Natural killer cell (primary cell): ENCODE data around the gene CTNNA3. TPM values are rescaled to one million over a fixed set of nuclear protein-coding genes. Genes with fewer than 3 reads are reported as not detected.

Source experiments
- ATAC-seq, 3 donors: fragments of 150-1000 bp in 2 of 3; fragments of 200-7000 bp in 1 of 3; cut with Tn5 transposase; 1 replicate in 1 of 3; 2 replicates in 2 of 3; pipeline ENCODE4 v1.10.0; 2021; ENCODE audit warnings: mild to moderate bottlenecking in 2 of 3, moderate library complexity in 2 of 3
- DNase-seq, 2 donors: peaks; one replicate each; pipeline versions ENCODE4 v3.0.0 to v3.0.0-alpha.2; 2013 to 2021; ENCODE audit warnings: mixed read lengths in 1 of 2
- H3K27ac ChIP-seq: one replicate; pipeline ENCODE4 v1.5.1; 2013; ENCODE audit warnings: mild to moderate bottlenecking, low read length
- H3K27me3 ChIP-seq: one replicate; pipeline ENCODE4 v1.6.1; 2013; ENCODE audit warnings: low read length; ENCODE audit not compliant: control insufficient read depth, insufficient read depth
- H3K36me3 ChIP-seq: one replicate; pipeline ENCODE4 v1.6.1; 2013; ENCODE audit warnings: low read length; ENCODE audit not compliant: control insufficient read depth, insufficient read depth
- H3K4me1 ChIP-seq: one replicate; pipeline ENCODE4 v1.6.1; 2013; ENCODE audit warnings: low read length; ENCODE audit not compliant: control insufficient read depth, insufficient read depth
- H3K4me3 ChIP-seq: one replicate; pipeline ENCODE4 v1.5.1; 2013; ENCODE audit warnings: low read length
- H3K9me3 ChIP-seq: one replicate; pipeline ENCODE4 v1.6.1; 2013; ENCODE audit warnings: low read length; ENCODE audit not compliant: control insufficient read depth, insufficient read depth
- H3K27ac Mint-ChIP-seq, 2 donors: one replicate each; pipeline ENCODE4 v1.8.0; 2022; ENCODE audit warnings: mild to moderate bottlenecking in 2 of 2, mixed read lengths in 2 of 2, moderate library complexity in 1 of 2
- H3K27me3 Mint-ChIP-seq, 2 donors: one replicate each; pipeline ENCODE4 v1.8.0; 2022; ENCODE audit warnings: low read depth in 2 of 2, mixed read lengths in 2 of 2
- H3K36me3 Mint-ChIP-seq: one replicate; pipeline ENCODE4 v1.8.0; 2022; ENCODE audit warnings: mixed read lengths
- H3K4me1 Mint-ChIP-seq, 2 donors: one replicate each; pipeline ENCODE4 v1.8.0; 2022; ENCODE audit warnings: mixed read lengths in 2 of 2
- H3K4me3 Mint-ChIP-seq: one replicate; pipeline ENCODE4 v1.8.0; 2022; ENCODE audit warnings: mild to moderate bottlenecking, moderate library complexity, mixed read lengths
- H3K9me3 Mint-ChIP-seq, 2 donors: one replicate each; pipeline ENCODE4 v1.8.0; 2022; ENCODE audit warnings: mixed read lengths in 2 of 2
- CTCF ChIP-seq: fragments of 200-600 bp; IDR thresholded peaks from one replicate; pipeline ENCODE4 v1.8.0; 2022; ENCODE audit warnings: antibody characterized with exemption
- WGBS: methylation state at CpG from one replicate; pipeline ENCODE4 v1.1.7; 2013; ENCODE audit warnings: missing lambda C conversion rate; ENCODE audit not compliant: insufficient coverage; 5-methylcytosine and 5-hydroxymethylcytosine counted together
- intact Hi-C: fragments of 100-400 bp; cut with micrococcal nuclease; formaldehyde crosslinking; loops from one replicate; pipeline ENCODE4 v1.14.2; 2022
- total RNA-seq, 4 donors: library from RNA; stranded (reverse); fragments of 120-200 nt in 1 of 4; gene quantifications; one replicate each; pipeline versions ENCODE4 v1.2.3 to v1.2.4, GENCODE V29; 2013 to 2022

Gene CTNNA3
- total RNA-seq, 3 donors from 2014 or later (not counting 1 experiment from before 2014, with no cell fraction given), result not detected

DNA sequence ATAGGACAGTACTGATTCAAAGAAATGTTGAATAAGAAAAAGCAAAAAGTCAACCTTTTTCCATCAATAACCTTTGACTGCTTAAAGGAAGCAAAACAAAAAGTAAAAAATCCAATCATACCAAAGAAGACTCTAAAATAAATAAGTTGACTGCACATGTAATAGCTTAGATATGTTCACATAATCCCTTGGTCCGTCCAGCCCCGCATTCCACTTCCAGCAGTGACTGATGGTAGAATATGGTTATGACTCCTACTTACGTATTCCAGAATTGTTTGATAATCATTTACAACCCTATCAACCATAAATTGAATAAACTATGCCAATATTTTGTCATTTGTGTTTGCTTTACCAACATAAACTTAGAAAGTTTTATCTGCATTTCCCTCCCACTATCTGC is 77.9 kb downstream of the CTNNA3 start:
- H3K36me3 ChIP-seq, result no peaks in the 10 kb centered on the region
- Mint-ChIP-seq H3K27me3 (peaks cover 11 to 23% of the 10 kb centered on the region in 2 donors), H3K27ac (no peak overlapping the region), H3K4me3 (no peak overlapping the region), H3K36me3 (no peaks in the 10 kb centered on the region), H3K9me3 (peaks cover 4% of the 10 kb centered on the region in 2 donors), H3K4me1 (peaks cover 6 to 7% of the 10 kb centered on the region in 2 donors)
- H3K4me1 ChIP-seq, result peaks cover 6% of the 10 kb centered on the region
- ATAC-seq (no peak), DNase-seq (no peak)
- no peak overlapping the region for H3K27ac ChIP-seq
- intact Hi-C loops, result no loop called here
- WGBS, result 29% methylated on average over 1 of the region's 3 CpGs
- no peak overlapping the region for H3K4me3 ChIP-seq
- no peaks in the 10 kb centered on the region for H3K27me3 ChIP-seq
- TF ChIP-seq CTCF, result no peak
- no peaks in the 10 kb centered on the region for H3K9me3 ChIP-seq

DNA sequence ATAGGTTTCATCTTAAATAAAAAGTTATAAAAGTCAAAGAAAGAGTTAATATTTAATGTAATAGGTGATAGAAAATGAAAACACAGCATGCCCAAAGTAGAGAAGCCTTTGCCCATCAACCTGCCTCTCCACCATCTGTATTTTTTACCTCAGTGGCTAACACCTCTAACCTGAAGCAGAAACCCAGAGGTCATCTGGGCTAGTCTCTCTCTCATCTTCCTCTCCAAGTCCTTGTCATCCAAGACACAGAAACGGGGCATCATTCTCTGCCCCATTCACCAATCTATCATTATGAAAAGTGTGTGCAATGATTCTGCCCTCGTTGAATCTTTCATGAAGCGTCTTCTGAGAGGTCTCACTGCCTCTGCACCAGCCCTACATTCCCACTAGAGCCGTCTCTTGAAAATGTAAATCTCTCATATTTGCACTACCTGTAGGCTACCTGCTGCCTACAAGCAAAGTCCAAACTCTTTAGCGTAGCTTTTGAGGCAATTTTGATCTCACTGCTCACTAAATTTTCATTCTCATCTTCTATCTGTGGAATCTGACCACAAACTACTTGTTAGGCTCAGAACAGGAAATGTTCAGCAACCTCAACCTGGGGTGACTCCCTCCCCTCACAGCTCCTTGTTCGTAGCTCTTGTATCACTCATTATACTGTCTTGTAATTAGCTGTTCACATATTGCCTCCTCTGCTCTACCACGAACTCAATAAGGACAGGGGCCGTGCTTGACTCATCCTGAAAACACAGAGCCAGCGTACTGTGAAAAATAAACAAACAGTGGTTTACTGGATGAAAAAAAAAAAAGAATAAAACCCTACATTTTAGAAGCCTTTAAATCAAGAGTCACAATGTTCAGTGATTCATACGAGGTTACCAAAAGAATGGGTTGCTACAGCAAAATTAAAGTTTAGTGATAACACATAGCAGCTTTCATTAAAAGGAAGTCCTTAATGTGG is 83.1 kb downstream of the CTNNA3 start:
- intact Hi-C loops, result no loop called here
- H3K27ac Mint-ChIP-seq, result peak overlapping the region; percentile 27 to 54
- H3K27me3 ChIP-seq, result no peaks in the 10 kb centered on the region
- peak in 1 of 2 donors; percentile 81 for DNase-seq
- no peaks in the 10 kb centered on the region for H3K9me3 ChIP-seq
- no peaks in the 10 kb centered on the region for H3K36me3 ChIP-seq
- ATAC-seq, result peak; percentile 71 to 88 (median 71)
- no peaks in the 10 kb centered on the region for H3K36me3 Mint-ChIP-seq
- H3K27ac ChIP-seq, result no peak overlapping the region
- peaks cover 19 to 20% of the 10 kb centered on the region in 2 donors for H3K4me1 Mint-ChIP-seq
- peak overlapping the region; percentile 19 for H3K4me3 Mint-ChIP-seq
- H3K4me3 ChIP-seq, result no peak overlapping the region
- peaks cover 6 to 8% of the 10 kb centered on the region in 2 donors for H3K27me3 Mint-ChIP-seq
- H3K9me3 Mint-ChIP-seq, result peaks cover 5 to 6% of the 10 kb centered on the region in 2 donors
- TF ChIP-seq CTCF, result no peak
- peaks cover 13% of the 10 kb centered on the region for H3K4me1 ChIP-seq
- 32% methylated on average over 9 of the region's 10 CpGs for WGBS

DNA sequence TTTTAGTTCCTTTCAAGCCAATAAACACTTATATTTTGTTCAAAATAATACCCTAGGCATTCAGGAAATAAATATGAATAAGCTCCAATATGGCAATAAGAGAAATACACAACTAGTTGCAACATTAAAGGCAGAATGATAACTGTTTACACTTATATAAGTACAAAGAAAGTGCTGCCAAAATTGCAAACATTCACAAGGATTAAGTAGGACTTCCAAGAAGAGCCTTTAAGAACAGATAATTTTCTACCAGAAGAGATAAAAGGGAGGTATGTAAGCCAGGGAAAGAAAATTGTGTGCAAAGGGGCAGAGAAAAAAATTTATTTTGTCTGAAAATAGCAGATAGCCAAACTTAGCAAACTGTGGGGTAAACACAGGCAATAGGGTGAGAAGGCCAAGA is 83.8 kb downstream of the CTNNA3 start:
- DNase-seq, result no peak
- Mint-ChIP-seq H3K4me1 (peaks cover 19 to 20% of the 10 kb centered on the region in 2 donors), H3K4me3 (peak overlapping the region; percentile 37), H3K27me3 (peaks cover 6 to 10% of the 10 kb centered on the region in 2 donors), H3K36me3 (no peaks in the 10 kb centered on the region), H3K9me3 (peaks cover 4 to 6% of the 10 kb centered on the region in 2 donors), H3K27ac (no peak overlapping the region)
- H3K4me3 ChIP-seq, result no peak overlapping the region
- no peak for TF ChIP-seq CTCF
- intact Hi-C loops, result no loop called here
- no peak for ATAC-seq
- no peak overlapping the region for H3K27ac ChIP-seq
- H3K36me3 ChIP-seq, result no peaks in the 10 kb centered on the region
- H3K4me1 ChIP-seq, result peaks cover 13% of the 10 kb centered on the region
- no peaks in the 10 kb centered on the region for H3K27me3 ChIP-seq
- H3K9me3 ChIP-seq, result no peaks in the 10 kb centered on the region
